Mesenchymal stem cell (in vitro differentiated cells and primary cell): Measurements from ENCODE around the gene STRN3.

Source experiments
- DNase-seq: peaks from one replicate; pipeline ENCODE4 v3.0.0-alpha.2; 2013
- H2AFZ ChIP-seq: one replicate; pipeline ENCODE4 v1.6.1; 2013; ENCODE audit warnings: low read depth, mild to moderate bottlenecking, control low read depth, inconsistent platforms, low read length, moderate library complexity
- H2AK5ac ChIP-seq: 2 replicates; pipeline ENCODE4 v1.6.1; 2013; ENCODE audit warnings: low read length, moderate library complexity, mild to moderate bottlenecking, inconsistent platforms; ENCODE audit not compliant: severe bottlenecking
- H2BK120ac ChIP-seq: one replicate; pipeline ENCODE4 v1.6.1; 2013; ENCODE audit warnings: low read depth, mild to moderate bottlenecking, inconsistent platforms, low read length, moderate library complexity
- H2BK12ac ChIP-seq, 2 experiments: one replicate each; pipeline ENCODE4 v1.6.1; 2013; ENCODE audit warnings: inconsistent platforms in 2 of 2, low read length in 2 of 2, mild to moderate bottlenecking in 2 of 2, moderate library complexity in 2 of 2, control low read depth in 1 of 2
- H2BK15ac ChIP-seq: one replicate; pipeline ENCODE4 v1.6.1; 2013; ENCODE audit warnings: mild to moderate bottlenecking, low read depth, inconsistent platforms; ENCODE audit not compliant: poor library complexity, severe bottlenecking
- H2BK5ac ChIP-seq: 2 replicates; pipeline ENCODE4 v1.6.1; 2013; ENCODE audit warnings: low read depth, mild to moderate bottlenecking, low read length, control low read depth, inconsistent platforms; ENCODE audit not compliant: poor library complexity, severe bottlenecking
- H3K14ac ChIP-seq, 2 experiments: one replicate each; pipeline ENCODE4 v1.6.1; 2013; ENCODE audit warnings: inconsistent platforms in 2 of 2, low read length in 2 of 2, control low read depth in 1 of 2, mild to moderate bottlenecking in 1 of 2, moderate library complexity in 1 of 2
- H3K18ac ChIP-seq, 2 experiments: one replicate each; pipeline ENCODE4 v1.6.1; 2013; ENCODE audit warnings: inconsistent platforms in 2 of 2, low read length in 2 of 2, control low read depth in 1 of 2, low read depth in 1 of 2, mild to moderate bottlenecking in 1 of 2
- H3K23ac ChIP-seq, 2 experiments: one replicate each; pipeline ENCODE4 v1.6.1; 2013; ENCODE audit warnings: inconsistent platforms in 2 of 2, low read length in 2 of 2, mild to moderate bottlenecking in 2 of 2, moderate library complexity in 2 of 2, control low read depth in 1 of 2
- H3K27ac ChIP-seq: 2 replicates; pipeline ENCODE4 v1.5.1; 2013; ENCODE audit warnings: mild to moderate bottlenecking, moderate library complexity, low read length, control low read depth, inconsistent platforms; ENCODE audit not compliant: poor library complexity, severe bottlenecking
- H3K27me3 ChIP-seq, 2 experiments: 2 replicates each; pipeline versions ENCODE4 v1.6.1 to v1.7.0; 2013; ENCODE audit warnings: low read length in 2 of 2, mild to moderate bottlenecking in 2 of 2, moderate library complexity in 2 of 2, control low read depth in 1 of 2, inconsistent platforms in 1 of 2; ENCODE audit not compliant: control insufficient read depth in 1 of 2, insufficient read depth in 1 of 2
- H3K36me3 ChIP-seq, 2 experiments: 2 replicates each; pipeline versions ENCODE4 v1.6.1 to v1.7.0; 2013; ENCODE audit warnings: low read length in 2 of 2, control low read depth in 1 of 2, inconsistent platforms in 1 of 2, low read depth in 1 of 2, mild to moderate bottlenecking in 1 of 2; ENCODE audit not compliant: insufficient read depth in 2 of 2, control insufficient read depth in 1 of 2
- H3K4ac ChIP-seq, 2 experiments: one replicate each; pipeline ENCODE4 v1.6.1; 2013; ENCODE audit warnings: inconsistent platforms in 2 of 2, low read length in 2 of 2, mild to moderate bottlenecking in 2 of 2, moderate library complexity in 2 of 2, control low read depth in 1 of 2, low read depth in 1 of 2
- H3K4me1 ChIP-seq: 2 replicates; pipeline ENCODE4 v1.6.1; 2013; ENCODE audit warnings: low read depth, low read length, control low read depth; ENCODE audit not compliant: control insufficient read depth, insufficient read depth
- H3K4me2 ChIP-seq: 2 replicates; pipeline ENCODE4 v1.6.1; 2013; ENCODE audit warnings: low read length, mild to moderate bottlenecking, inconsistent platforms; ENCODE audit not compliant: poor library complexity, severe bottlenecking
- H3K4me3 ChIP-seq, 2 experiments: 2 replicates each; pipeline versions ENCODE4 v1.5.1 to v1.7.0; 2013; ENCODE audit warnings: low read length in 2 of 2, mild to moderate bottlenecking in 2 of 2, control low read depth in 1 of 2, low read depth in 1 of 2; ENCODE audit not compliant: insufficient read depth in 1 of 2
- H3K79me1 ChIP-seq: replicated peaks from 2 replicates; pipeline ENCODE4 v1.6.1; 2013; ENCODE audit warnings: mild to moderate bottlenecking, control low read depth, low read length, inconsistent platforms; ENCODE audit not compliant: poor library complexity, severe bottlenecking
- H3K9ac ChIP-seq: 2 replicates; pipeline ENCODE4 v1.7.0; 2013; ENCODE audit warnings: mild to moderate bottlenecking, low read length, moderate library complexity
- H3K9me3 ChIP-seq: 2 replicates; pipeline ENCODE4 v1.7.0; 2013; ENCODE audit warnings: mild to moderate bottlenecking, low read length; ENCODE audit not compliant: control insufficient read depth
- H4K8ac ChIP-seq: one replicate; pipeline ENCODE4 v1.6.1; 2013; ENCODE audit warnings: inconsistent platforms, mild to moderate bottlenecking, low read length, moderate library complexity
- H4K91ac ChIP-seq: one replicate; pipeline ENCODE4 v1.6.1; 2013; ENCODE audit warnings: mild to moderate bottlenecking, low read length, inconsistent platforms
- WGBS: methylation state at CpG from one replicate; pipeline ENCODE4 v1.1.7; 2013; ENCODE audit warnings: mixed read lengths; 5-methylcytosine and 5-hydroxymethylcytosine counted together

STRN3 gene

DNA sequence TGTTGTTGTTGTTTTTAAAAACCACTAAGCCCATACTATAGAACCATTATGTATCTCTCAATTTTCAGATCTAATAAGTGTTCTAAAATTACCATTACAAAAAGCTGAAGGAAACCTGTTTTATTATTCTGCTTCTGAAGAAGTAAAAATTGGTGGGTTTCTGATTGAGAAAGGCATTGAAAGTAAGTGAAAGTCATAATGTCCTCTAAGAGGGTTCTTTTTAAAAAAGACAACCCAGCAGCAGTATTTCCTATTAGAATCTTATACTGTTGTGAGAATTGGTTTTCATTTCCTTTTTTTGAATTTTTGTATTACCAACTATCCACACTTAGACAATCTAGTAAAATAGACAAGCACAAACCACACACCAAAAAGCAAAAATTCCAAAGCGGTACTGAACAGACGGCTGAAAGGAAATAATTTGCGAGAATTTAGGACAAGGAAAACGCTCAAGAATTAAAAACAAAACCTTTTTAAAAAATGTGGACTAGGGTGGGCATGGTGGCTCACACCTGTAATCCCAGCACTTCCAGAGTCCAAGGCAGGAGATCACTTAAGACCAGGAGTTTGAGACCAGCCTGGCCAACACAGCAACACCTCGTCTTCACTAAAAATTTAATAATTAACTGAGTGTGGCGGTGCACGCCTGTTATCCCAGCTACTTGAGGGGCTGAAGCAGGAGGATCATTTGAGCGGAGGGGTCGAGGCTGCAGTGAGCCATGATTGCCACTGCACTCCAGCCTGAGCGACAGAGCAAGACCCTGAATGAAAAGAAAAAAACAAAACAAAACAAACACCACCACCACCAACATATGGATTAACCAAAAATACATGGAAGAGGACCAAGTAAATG, 67.4 kb downstream of the STRN3 start:
- H2BK12ac ChIP-seq = no peak overlapping the region
- no peak overlapping the region for H3K9ac ChIP-seq
- over 99% methylated on average over 9 of the region's 10 CpGs for WGBS
- H2BK5ac ChIP-seq = no peak overlapping the region
- no peak overlapping the region for H3K4ac ChIP-seq
- H3K14ac ChIP-seq = no peak overlapping the region
- H3K23ac ChIP-seq = no peak overlapping the region
- no peaks in the 10 kb centered on the region for H3K9me3 ChIP-seq
- H3K36me3 ChIP-seq = peaks cover under 1 to 30% of the 10 kb centered on the region in 2 experiments
- no peak overlapping the region for H3K18ac ChIP-seq
- H3K27me3 ChIP-seq = no peaks in the 10 kb centered on the region
- peaks cover 4% of the 10 kb centered on the region for H3K4me1 ChIP-seq
- H2BK15ac ChIP-seq = no peak overlapping the region
- H3K4me3 ChIP-seq = no peak overlapping the region
- peaks cover 1% of the 10 kb centered on the region for H3K79me1 ChIP-seq
- no peak for DNase-seq
- no peak overlapping the region for H2AFZ ChIP-seq
- H2AK5ac ChIP-seq = no peak overlapping the region
- H3K27ac ChIP-seq = no peak overlapping the region
- no peak overlapping the region for H4K8ac ChIP-seq
- no peak overlapping the region for H2BK120ac ChIP-seq
- H3K4me2 ChIP-seq = no peak overlapping the region
- H4K91ac ChIP-seq = no peak overlapping the region

DNA sequence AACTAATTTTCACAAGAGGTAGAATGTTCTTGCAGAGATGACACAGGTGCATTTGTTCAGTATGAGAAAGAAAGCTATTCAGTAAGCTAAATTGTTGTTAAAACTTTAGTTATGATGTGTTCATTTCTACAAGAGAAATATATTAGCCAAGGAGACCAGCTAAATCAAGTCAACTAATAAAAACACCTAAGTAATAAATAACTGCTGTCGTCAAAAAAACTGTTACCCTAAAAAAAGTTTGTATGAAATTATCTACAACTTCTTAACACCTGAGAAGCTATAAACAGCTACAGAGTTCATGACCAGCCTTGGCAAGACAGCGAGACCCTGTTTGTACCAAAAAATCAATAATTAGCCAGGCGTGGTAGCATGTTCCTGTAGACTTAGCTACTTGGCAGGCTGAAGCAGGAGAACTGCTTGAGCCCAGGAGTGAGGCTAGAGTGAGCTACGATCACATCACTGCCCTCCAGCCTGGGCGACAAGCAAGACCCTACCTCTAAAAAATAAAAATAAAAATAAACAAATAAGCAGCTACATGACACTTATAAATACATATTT, 68.3 kb downstream of the STRN3 start:
- Histone ChIP-seq H2BK120ac (no peak overlapping the region), H3K23ac (no peak overlapping the region), H3K36me3 (peaks cover 0 to 36% of the 10 kb centered on the region in 2 experiments), H3K4ac (no peak overlapping the region), H2BK15ac (no peak overlapping the region), H3K27me3 (no peaks in the 10 kb centered on the region), H2BK12ac (no peak overlapping the region), H3K79me1 (peaks cover 4% of the 10 kb centered on the region), H3K18ac (no peak overlapping the region), H2AFZ (no peak overlapping the region), H3K27ac (no peak overlapping the region), H3K9ac (no peak overlapping the region), H2AK5ac (no peak overlapping the region), H3K14ac (no peak overlapping the region), H3K4me3 (no peak overlapping the region), H3K4me1 (peaks cover 4% of the 10 kb centered on the region), H3K9me3 (no peaks in the 10 kb centered on the region), H4K8ac (no peak overlapping the region), H3K4me2 (no peak overlapping the region), H4K91ac (no peak overlapping the region), H2BK5ac (no peak overlapping the region)
- WGBS = 100% methylated on average over 3 of the region's 5 CpGs
- DNase-seq = no peak

DNA sequence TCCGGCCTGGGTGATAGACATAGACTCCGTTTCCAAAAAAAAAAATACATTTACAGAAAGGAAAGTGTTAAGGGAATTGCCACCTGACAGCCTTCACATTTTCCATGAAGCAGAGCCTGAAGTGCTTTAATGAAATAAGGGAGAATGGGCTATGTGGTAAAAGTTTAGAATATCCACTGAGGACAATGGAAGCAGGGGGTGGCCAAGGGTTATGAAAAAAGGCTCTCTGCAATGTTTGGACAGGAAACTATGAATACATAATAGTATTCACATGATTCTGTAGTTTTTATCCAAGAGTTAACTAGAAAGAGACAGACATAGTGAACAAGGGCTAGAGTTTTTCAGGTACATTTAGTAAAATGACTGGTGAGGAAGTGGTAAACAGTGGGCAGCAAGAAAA, 76.5 kb downstream of the STRN3 start:
- Histone ChIP-seq H3K18ac (no peak overlapping the region), H3K9me3 (no peaks in the 10 kb centered on the region), H3K27ac (no peak overlapping the region), H2BK5ac (no peak overlapping the region), H3K9ac (no peak overlapping the region), H3K4me2 (no peak overlapping the region), H3K36me3 (peaks cover 16 to 96% of the 10 kb centered on the region in 2 experiments), H3K23ac (no peak overlapping the region), H4K91ac (no peak overlapping the region), H2BK15ac (no peak overlapping the region), H3K4ac (no peak overlapping the region), H3K79me1 (peaks cover 26% of the 10 kb centered on the region), H4K8ac (no peak overlapping the region), H3K4me1 (no peaks in the 10 kb centered on the region), H2BK12ac (no peak overlapping the region), H3K27me3 (no peaks in the 10 kb centered on the region), H3K14ac (no peak overlapping the region), H2BK120ac (no peak overlapping the region), H3K4me3 (no peak overlapping the region), H2AK5ac (no peak overlapping the region), H2AFZ (no peak overlapping the region)
- no peak for DNase-seq
- no CpG with 5 or more reads among the region's 2 CpGs for WGBS

DNA sequence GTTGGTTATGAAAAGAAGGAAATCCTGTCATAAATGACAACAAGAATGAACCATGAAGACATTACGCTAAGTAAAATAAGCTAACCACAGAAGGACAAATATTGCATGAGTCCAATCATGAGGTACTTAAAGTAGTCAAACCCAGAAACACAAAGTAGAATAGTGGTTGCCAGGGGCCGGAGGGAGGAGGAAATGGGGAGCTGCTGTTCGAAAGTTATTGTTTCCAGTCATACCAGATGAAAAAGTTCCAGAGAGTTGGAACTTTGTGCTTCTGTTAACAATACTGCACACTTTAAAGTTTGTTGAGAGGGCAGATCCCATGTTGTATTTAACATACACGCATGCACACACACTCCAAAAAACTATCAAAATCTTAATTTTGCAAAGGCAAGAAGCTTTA, 82.5 kb downstream of the STRN3 start:
- H3K14ac ChIP-seq = no peak overlapping the region
- no peak overlapping the region for H3K18ac ChIP-seq
- H3K4me2 ChIP-seq = no peak overlapping the region
- H2BK120ac ChIP-seq = no peak overlapping the region
- no peak overlapping the region for H4K91ac ChIP-seq
- no peak overlapping the region for H2AFZ ChIP-seq
- H3K4me1 ChIP-seq = no peaks in the 10 kb centered on the region
- no peak overlapping the region for H3K4ac ChIP-seq
- peaks cover 22% of the 10 kb centered on the region for H3K79me1 ChIP-seq
- no peak overlapping the region for H3K23ac ChIP-seq
- no peak overlapping the region for H2BK15ac ChIP-seq
- DNase-seq = no peak
- no peaks in the 10 kb centered on the region for H3K27me3 ChIP-seq
- no peak overlapping the region for H3K4me3 ChIP-seq
- H3K9me3 ChIP-seq = no peaks in the 10 kb centered on the region
- no peak overlapping the region for H2AK5ac ChIP-seq
- H3K36me3 ChIP-seq = peaks cover 16 to 88% of the 10 kb centered on the region in 2 experiments
- WGBS = 100% methylated on average over 1 of the region's 4 CpGs
- H4K8ac ChIP-seq = no peak overlapping the region
- H3K9ac ChIP-seq = no peak overlapping the region
- no peak overlapping the region for H2BK12ac ChIP-seq
- H3K27ac ChIP-seq = no peak overlapping the region
- H2BK5ac ChIP-seq = no peak overlapping the region
